HEK293T (cell line): Measurements from ENCODE around the gene SLC26A1.

Experiments used
- ARNT ChIP-seq: fragments of 450-650 bp; IDR thresholded peaks from 2 replicates; pipeline ENCODE4 v1.6.1; 2017; ENCODE audit warnings: mild to moderate bottlenecking
- BHLHE40 ChIP-seq: fragments of 450-650 bp; IDR thresholded peaks from 2 replicates; pipeline ENCODE4 v1.6.1; 2016; ENCODE audit warnings: mild to moderate bottlenecking, moderate library complexity, borderline replicate concordance
- FOXA1 ChIP-seq: fragments of 450-650 bp; IDR thresholded peaks from 2 replicates; pipeline ENCODE4 v1.6.1; 2016; ENCODE audit warnings: mild to moderate bottlenecking
- FOXK2 ChIP-seq: fragments of 450-650 bp; IDR thresholded peaks from 2 replicates; pipeline ENCODE4 v1.6.1; 2016; ENCODE audit warnings: mild to moderate bottlenecking
- FOXM1 ChIP-seq: fragments of 450-650 bp; IDR thresholded peaks from 2 replicates; pipeline ENCODE4 v1.6.1; 2017; ENCODE audit warnings: mild to moderate bottlenecking, borderline replicate concordance
- NFRKB ChIP-seq: fragments of 450-650 bp; IDR thresholded peaks from 2 replicates; pipeline ENCODE4 v1.6.1; 2016; ENCODE audit warnings: mild to moderate bottlenecking, moderate library complexity
- SP1 ChIP-seq: fragments of 450-650 bp; IDR thresholded peaks from 2 replicates; pipeline ENCODE4 v1.6.1; 2017
- SUZ12 ChIP-seq: fragments of 450-650 bp; IDR thresholded peaks from 2 replicates; pipeline ENCODE4 v1.6.1; 2016; ENCODE audit warnings: mild to moderate bottlenecking
- TARDBP ChIP-seq: fragments of 450-650 bp; IDR thresholded peaks from 2 replicates; pipeline ENCODE4 v1.6.1; 2016
- ZNF384 ChIP-seq: fragments of 450-650 bp; IDR thresholded peaks from 2 replicates; pipeline ENCODE4 v1.6.1; 2016

DNA sequence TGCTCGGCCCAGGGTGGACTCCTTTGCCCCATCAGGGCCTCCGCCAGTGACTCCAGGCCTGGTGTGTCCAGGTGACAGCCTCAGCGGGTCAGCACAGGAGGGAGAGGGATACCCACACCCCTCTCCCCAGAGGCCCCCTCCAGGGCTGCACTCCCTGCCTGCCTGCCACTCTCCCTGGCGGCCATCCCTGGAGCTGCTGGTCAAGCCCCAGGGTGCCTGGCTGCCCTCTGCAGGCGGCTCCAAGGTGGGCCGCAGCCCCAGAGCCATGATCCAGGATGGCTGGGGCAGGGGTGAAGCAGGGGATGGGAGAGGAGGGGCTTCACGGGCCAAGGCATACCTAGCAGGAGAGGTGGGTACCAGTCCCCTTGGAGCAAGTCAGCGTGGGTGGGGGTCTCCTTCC is 22.0 kb upstream of the SLC26A1 start:
- no peak for TF ChIP-seq FOXK2
- TF ChIP-seq FOXA1 = no peak
- no peak for TF ChIP-seq BHLHE40
- TF ChIP-seq FOXM1 = no peak
- no peak for TF ChIP-seq ARNT
- TF ChIP-seq ZNF384 = no peak
- TF ChIP-seq SUZ12 = no peak
- no peak for TF ChIP-seq NFRKB
- TF ChIP-seq SP1 = no peak
- no peak for TF ChIP-seq TARDBP
